Spleen (tissue), 11 donors: ENCODE data around the gene RAB11FIP5. TPM values are rescaled to one million over a fixed set of nuclear protein-coding genes. Genes with fewer than 3 reads are reported as not detected.

Source experiments
- DNase-seq: peaks from one replicate; pipeline ENCODE4 v3.0.0-alpha.2; 2020
- H3K27ac ChIP-seq, 8 donors: fragments of 200-600 bp; sonication (generic) in 7 of 8; 1 replicate in 4 of 8; 2 replicates in 4 of 8; pipeline versions ENCODE4 v1.5.0 to v1.8.0; 2016 to 2021; ENCODE audit warnings: inconsistent platforms in 4 of 8, mild to moderate bottlenecking in 4 of 8, moderate library complexity in 1 of 8
- H3K27me3 ChIP-seq, 7 donors: fragments of 200-600 bp; sonication (generic) in 6 of 7; replicated peaks in 1 of 7; 1 replicate in 4 of 7; 2 replicates in 3 of 7; pipeline versions ENCODE4 v1.5.0 to v1.8.0; 2016 to 2021; ENCODE audit warnings: inconsistent platforms in 3 of 7, mild to moderate bottlenecking in 1 of 7
- H3K36me3 ChIP-seq, 6 donors: fragments of 200-600 bp; sonication (generic) in 5 of 6; 1 replicate in 4 of 6; 2 replicates in 2 of 6; pipeline versions ENCODE4 v1.5.0 to v1.8.0; 2016 to 2021; ENCODE audit warnings: inconsistent platforms in 2 of 6
- H3K4me1 ChIP-seq, 6 donors: fragments of 200-600 bp; sonication (generic) in 5 of 6; 1 replicate in 3 of 6; 2 replicates in 3 of 6; pipeline versions ENCODE4 v1.5.0 to v1.8.0; 2016 to 2021; ENCODE audit warnings: inconsistent platforms in 3 of 6
- H3K4me3 ChIP-seq, 8 donors: fragments of 200-600 bp; sonication (generic) in 7 of 8; 1 replicate in 4 of 8; 2 replicates in 4 of 8; pipeline versions ENCODE4 v1.5.0 to v1.8.0; 2016 to 2021; ENCODE audit warnings: inconsistent platforms in 4 of 8, mild to moderate bottlenecking in 4 of 8, moderate library complexity in 2 of 8
- H3K9me3 ChIP-seq, 8 donors: fragments of 200-600 bp; sonication (generic) in 7 of 8; 1 replicate in 4 of 8; 2 replicates in 4 of 8; pipeline versions ENCODE4 v1.5.0 to v1.8.0; 2016 to 2021; ENCODE audit warnings: inconsistent platforms in 4 of 8
- CTCF ChIP-seq, 11 experiments: fragments of 200-600 bp in 7 of 11; fragments of 450-650 bp in 4 of 11; sonication (generic) in 4 of 11; IDR thresholded peaks in 8 of 11; conservative IDR thresholded peaks in 3 of 11; 1 replicate in 7 of 11; 2 replicates in 4 of 11; pipeline versions ENCODE4 v1.4.0 to v1.8.0; 2016 to 2021; ENCODE audit warnings: antibody characterized with exemption in 11 of 11, inconsistent platforms in 4 of 11, mild to moderate bottlenecking in 1 of 11
- POLR2A ChIP-seq, 3 donors: fragments of 450-650 bp; IDR thresholded peaks; one replicate each; pipeline ENCODE4 v1.5.1; 2017; ENCODE audit warnings: antibody characterized with exemption in 3 of 3, mild to moderate bottlenecking in 1 of 3
- POLR2AphosphoS5 ChIP-seq, 3 donors: sonication (generic); formaldehyde crosslinking; IDR thresholded peaks; one replicate each; pipeline ENCODE4 v1.5.1; 2017; ENCODE audit warnings: antibody characterized with exemption in 3 of 3
- WGBS, 5 donors: extraction: QIAGEN DNeasy Blood & Tissue Kit in 3 of 5; methylation state at CpG; one replicate each; pipeline versions ENCODE4 v1.1.5 to v1.1.7; 2013 to 2018; 5-methylcytosine and 5-hydroxymethylcytosine counted together
- intact Hi-C: fragments of 100-400 bp; cut with DNase I; formaldehyde crosslinking; loops from one replicate; pipeline ENCODE4 v1.15.0; 2023; ENCODE audit warnings: low total_unique reads
- polyA plus RNA-seq, 3 donors: library from polyadenylated mRNA; stranded (reverse); fragments of 200-250 nt; gene quantifications; one replicate each; pipeline ENCODE4 v1.2.1, GENCODE V29; 2013
- total RNA-seq, 7 donors: library from RNA; depleted of rRNA in 3 of 7; stranded (reverse); fragments of >200 nt in 3 of 7; fragmentation: NEBNext Ultra II Directional in 4 of 7; extraction: Animal tissue kit (Norgen Biotek cat#: 25700) in 4 of 7; gene quantifications; one replicate each; pipeline versions ENCODE4 v1.1.0 to v1.2.1, GENCODE V29; 2016 to 2021
- donor health status: healthy with polysubstance abuse.
- donor health status: DM: no; HTN: no; CAD: no; lungs with moderate emphysema.
- donor health status: DM: no; HTN: no; CAD: no.
- donor health status: Bipolar disorder and iron deficiency.
- donor health status: healthy.
- donor health status: DM: no; HTN: no; CAD: no.
- donor health status: DM: yes; HTN: yes; CAD: no.

The RAB11FIP5 gene
- total and polyA plus RNA-seq, 10 donors, result 9.5 to 127 (median 71.5) TPM

- intact Hi-C loops, result loop anchor here (5.0 kb wide), 1 partner anchor 77 kb away; no protein-coding TSS in a partner anchor
- 70 to 83% (median 78%) methylated on average over 2 to 3 of the region's 3 CpGs for WGBS, 5 donors
- DNase-seq, result no peak
- Histone ChIP-seq H3K4me3 (peak overlapping the region in 1 of 8 donors; percentile 10), H3K36me3 (peaks cover 0 to 70% (median 17%) of the 10 kb centered on the region in 6 donors), H3K27ac (peak overlapping the region in 5 of 8 donors; percentile 23 to 65 (median 34)), H3K27me3 (no peaks in the 10 kb centered on the region), H3K4me1 (peaks cover 3 to 100% (median 40%) of the 10 kb centered on the region in 6 donors), H3K9me3 (no peaks in the 10 kb centered on the region)
- TF ChIP-seq POLR2AphosphoS5 (IDR thresholded peaks at IDR 0.05) (no peak), POLR2A (IDR thresholded peaks at IDR 0.05) (no peak), CTCF (IDR thresholded peaks at IDR 0.05 in 8 of 11, conservative IDR thresholded peaks at IDR 0.05 in 3 of 11) (no peak)
Measured at GRCh38 chr2:73084971-73085370, 27.8 kb downstream of the RAB11FIP5 start.

GRCh38 chr2:73083886-73084800, 28.6 kb downstream of the RAB11FIP5 start:
- intact Hi-C loops, result no loop called here
- peak; percentile 51 for DNase-seq

DNA sequence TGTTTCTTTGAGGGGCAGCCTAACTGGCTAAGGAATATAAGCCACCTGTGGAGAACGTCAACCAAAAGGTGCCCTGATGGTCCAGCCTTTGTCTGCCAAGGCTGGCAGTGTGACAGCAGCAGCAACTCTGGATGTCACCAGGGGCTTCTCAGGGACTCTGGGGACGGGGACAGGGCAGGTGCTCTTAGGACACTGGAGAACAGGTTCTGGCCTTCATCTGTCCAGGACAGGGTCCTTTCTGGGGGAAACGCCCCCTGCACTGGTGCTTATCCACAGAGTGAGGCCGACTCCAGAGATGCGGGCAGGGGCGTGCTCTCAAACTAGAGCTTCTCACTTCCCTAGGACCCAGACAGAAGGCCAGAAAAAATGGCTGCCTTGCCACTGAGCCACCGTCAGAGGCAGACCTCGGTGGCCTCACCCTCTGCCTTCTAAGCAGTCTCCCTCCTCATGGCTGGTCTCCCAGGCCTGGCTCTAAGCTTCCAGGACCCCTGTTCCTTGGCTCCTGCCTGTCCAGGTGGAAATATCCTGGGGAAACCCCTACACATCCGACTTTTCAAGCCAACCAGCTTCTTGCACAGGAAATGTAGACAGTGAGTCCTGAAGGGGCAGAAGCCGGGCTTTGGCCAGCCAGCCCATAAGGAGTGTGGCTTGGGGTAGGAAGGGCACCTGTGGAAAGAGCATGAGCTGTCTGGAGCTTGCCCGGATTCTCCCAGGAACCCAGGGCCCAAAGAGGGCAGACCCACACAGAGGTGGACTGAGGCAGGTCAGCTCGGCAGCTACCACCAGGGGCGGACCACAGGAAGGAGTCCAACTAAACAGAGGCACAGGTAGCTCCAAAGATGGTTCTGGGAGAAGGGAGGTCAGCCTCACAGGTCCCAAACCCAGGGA, 30.0 kb downstream of the RAB11FIP5 start:
- Histone ChIP-seq H3K27me3 (no peaks in the 10 kb centered on the region), H3K4me1 (peaks cover 3 to 97% (median 40%) of the 10 kb centered on the region in 6 donors), H3K36me3 (peaks cover 0 to 71% (median 7%) of the 10 kb centered on the region in 6 donors), H3K9me3 (no peaks in the 10 kb centered on the region), H3K4me3 (no peak overlapping the region), H3K27ac (peak overlapping the region in 3 of 8 donors; percentile 18 to 65 (median 34))
- intact Hi-C loops, result no loop called here
- TF ChIP-seq POLR2AphosphoS5 (IDR thresholded peaks at IDR 0.05) (no peak), POLR2A (IDR thresholded peaks at IDR 0.05) (no peak), CTCF (IDR thresholded peaks at IDR 0.05 in 8 of 11, conservative IDR thresholded peaks at IDR 0.05 in 3 of 11) (no peak)
- 63 to 81% (median 75%) methylated on average over 6 to 13 of the region's 13 CpGs for WGBS, 5 donors
- DNase-seq, result peak; percentile 56

More at GRCh38 chr2:73083886-73084800, 28.6 kb downstream of the RAB11FIP5 start:
- TF ChIP-seq CTCF (IDR thresholded peaks at IDR 0.05 in 8 of 11, conservative IDR thresholded peaks at IDR 0.05 in 3 of 11) (peak in 1 of 11 experiments; percentile 15), POLR2AphosphoS5 (IDR thresholded peaks at IDR 0.05) (peak in 1 of 3 donors; percentile 45), POLR2A (IDR thresholded peaks at IDR 0.05) (no peak)
- Histone ChIP-seq H3K4me3 (peak overlapping the region in 1 of 8 donors; percentile 33), H3K36me3 (peaks cover 0 to 78% (median 17%) of the 10 kb centered on the region in 6 donors), H3K4me1 (peaks cover 3 to 100% (median 42%) of the 10 kb centered on the region in 6 donors), H3K27ac (peak overlapping the region in 5 of 8 donors; percentile 29 to 65 (median 34)), H3K9me3 (no peaks in the 10 kb centered on the region), H3K27me3 (no peaks in the 10 kb centered on the region)
- WGBS, 5 donors, result 48 to 72% (median 59%) methylated on average over 7 of the region's 7 CpGs
